HepG2 (cell line): ENCODE data around the gene HDLBP. TPM values are rescaled to one million over a fixed set of nuclear protein-coding genes. Genes with fewer than 3 reads are reported as not detected.

Experiments used
- EED ChIP-seq: sonication (generic); formaldehyde crosslinking; IDR thresholded peaks from 2 replicates; pipeline ENCODE4 v1.5.0; 2020; ENCODE audit warnings: mild to moderate bottlenecking, missing genetic modification reagents
- GLI4 ChIP-seq: sonication (generic); formaldehyde crosslinking; IDR thresholded peaks from 2 replicates; pipeline ENCODE4 v1.5.1; 2020; ENCODE audit warnings: missing genetic modification reagents, mild to moderate bottlenecking, moderate library complexity, borderline replicate concordance
- HNRNPH1 ChIP-seq: fragments of 200-400 bp; formaldehyde crosslinking; optimal IDR thresholded peaks from 2 replicates; pipeline ENCODE3; 2017; ENCODE audit warnings: mild to moderate bottlenecking, low read depth, low read length
- MTF2 ChIP-seq: sonication (generic); formaldehyde crosslinking; IDR thresholded peaks from 2 replicates; pipeline ENCODE4 v1.5.0; 2020; ENCODE audit warnings: missing genetic modification reagents, borderline replicate concordance
- NFRKB ChIP-seq: fragments of 450-650 bp; IDR thresholded peaks from 2 replicates; pipeline ENCODE4 v1.6.1; 2017
- NR2F2 ChIP-seq: IDR thresholded peaks from 2 replicates; pipeline ENCODE4 v1.6.1; 2012; ENCODE audit warnings: low read depth, inconsistent platforms, borderline replicate concordance
- PBX2 ChIP-seq: IDR thresholded peaks from 2 replicates; pipeline ENCODE4 v1.6.1; 2016; ENCODE audit warnings: control low read depth
- PRDM10 ChIP-seq: sonication (generic); formaldehyde crosslinking; IDR thresholded peaks from 2 replicates; pipeline ENCODE4 v1.4.0; 2020; ENCODE audit warnings: low read depth, missing genetic modification reagents
- RERE ChIP-seq: IDR thresholded peaks from 2 replicates; pipeline ENCODE4 v1.6.1; 2016; ENCODE audit warnings: low read depth, missing genetic modification reagents, missing compliant biosample characterization
- SNAPC5 ChIP-seq: sonication (generic); formaldehyde crosslinking; IDR thresholded peaks from 2 replicates; pipeline ENCODE4 v1.8.1; 2023; ENCODE audit warnings: mild to moderate bottlenecking, missing genetic modification reagents, borderline replicate concordance
- SNRNP70 ChIP-seq: fragments of 200-400 bp; formaldehyde crosslinking; IDR thresholded peaks from 2 replicates; pipeline ENCODE4 v1.6.1; 2017; ENCODE audit warnings: mild to moderate bottlenecking, low read depth, low read length, moderate library complexity
- USF2 ChIP-seq, 2 experiments: sonication (generic) in 1 of 2; formaldehyde crosslinking in 1 of 2; IDR thresholded peaks; 2 replicates each; pipeline versions ENCODE4 v1.5.1 to v1.6.1; 2011 to 2020; ENCODE audit warnings: borderline replicate concordance in 1 of 2, low read depth in 1 of 2, low read length in 1 of 2, mild to moderate bottlenecking in 1 of 2, missing genetic modification reagents in 1 of 2, moderate library complexity in 1 of 2
- ZNF431 ChIP-seq: sonication (generic); formaldehyde crosslinking; IDR thresholded peaks from 2 replicates; pipeline ENCODE4 v1.9.0; 2022; ENCODE audit warnings: missing genetic modification reagents, low read depth, mild to moderate bottlenecking, borderline replicate concordance
- ZNF557 ChIP-seq: sonication (generic); formaldehyde crosslinking; IDR thresholded peaks from 2 replicates; pipeline ENCODE4 v1.4.0; 2020; ENCODE audit warnings: missing genetic modification reagents
- polyA plus RNA-seq, 8 experiments: library from polyadenylated mRNA; depleted of rRNA in 3 of 8; stranded (reverse) in 7 of 8; unstranded in 1 of 8; fragments of >200 nt; fragmentation: Illumina TruSeq in 4 of 8; extraction: Trizol in 4 of 8; gene quantifications; 2 replicates each; pipeline versions ENCODE4 v1.2.1 to v1.2.3, GENCODE V29; 2011 to 2016; ENCODE audit warnings: low read depth in 4 of 8, missing spikeins in 1 of 8, mixed read lengths in 1 of 8; ENCODE audit not compliant: insufficient read depth in 1 of 8
- total RNA-seq, 5 experiments: library from RNA; depleted of rRNA; stranded (reverse); fragments of >200 nt; fragmentation: Illumina TruSeq; extraction: Trizol; gene quantifications; 2 replicates each; pipeline ENCODE4 v1.2.3, GENCODE V29; 2016; ENCODE audit warnings: low read depth in 1 of 5

Gene HDLBP
- total and polyA plus RNA-seq, 2 of the 13 experiments (the other 11 are each of a cell fraction or from before 2014, with no cell fraction given): 464 to 707 TPM

GRCh38 chr2:241315879-241316631, 583 bp upstream of the HDLBP start, which contains the start of gene SEPTIN2 (continued):
- TF ChIP-seq MTF2 (peak; percentile 90), NFRKB (peak; percentile 43; the same call in 1 of the 2 replicates), ZNF557 (peak; percentile 64; the same call in 1 of the 2 replicates), USF2 (IDR thresholded peaks at IDR 0.05; ENCODE audit: low read depth, low read length) (no peak), USF2 (CRISPR knock-in tag; IDR thresholded peaks at IDR 0.05; ENCODE audit: borderline replicate concordance) (no peak; the same call in 1 of the 2 replicates), PRDM10 (CRISPR knock-in tag) (no peak), ZNF431 (CRISPR knock-in tag) (peak; percentile 66; the same call in 1 of the 2 replicates), HNRNPH1 (no peak), NR2F2 (0 out of 2 replicates have a peak, but pooled peaks have one; percentile 39), PBX2 (0 out of 2 replicates have a peak, but pooled peaks have one; percentile 16), SNAPC5 (CRISPR knock-in tag) (no peak; the same call in 1 of the 2 replicates), RERE (no peak), SNRNP70 (no peak), EED (CRISPR knock-in tag) (peak; percentile 68; the same call in 1 of the 2 replicates), GLI4 (CRISPR knock-in tag) (peak; percentile 95)
